ENCODE data around the gene TUBGCP6.

The TUBGCP6 gene

DNA sequence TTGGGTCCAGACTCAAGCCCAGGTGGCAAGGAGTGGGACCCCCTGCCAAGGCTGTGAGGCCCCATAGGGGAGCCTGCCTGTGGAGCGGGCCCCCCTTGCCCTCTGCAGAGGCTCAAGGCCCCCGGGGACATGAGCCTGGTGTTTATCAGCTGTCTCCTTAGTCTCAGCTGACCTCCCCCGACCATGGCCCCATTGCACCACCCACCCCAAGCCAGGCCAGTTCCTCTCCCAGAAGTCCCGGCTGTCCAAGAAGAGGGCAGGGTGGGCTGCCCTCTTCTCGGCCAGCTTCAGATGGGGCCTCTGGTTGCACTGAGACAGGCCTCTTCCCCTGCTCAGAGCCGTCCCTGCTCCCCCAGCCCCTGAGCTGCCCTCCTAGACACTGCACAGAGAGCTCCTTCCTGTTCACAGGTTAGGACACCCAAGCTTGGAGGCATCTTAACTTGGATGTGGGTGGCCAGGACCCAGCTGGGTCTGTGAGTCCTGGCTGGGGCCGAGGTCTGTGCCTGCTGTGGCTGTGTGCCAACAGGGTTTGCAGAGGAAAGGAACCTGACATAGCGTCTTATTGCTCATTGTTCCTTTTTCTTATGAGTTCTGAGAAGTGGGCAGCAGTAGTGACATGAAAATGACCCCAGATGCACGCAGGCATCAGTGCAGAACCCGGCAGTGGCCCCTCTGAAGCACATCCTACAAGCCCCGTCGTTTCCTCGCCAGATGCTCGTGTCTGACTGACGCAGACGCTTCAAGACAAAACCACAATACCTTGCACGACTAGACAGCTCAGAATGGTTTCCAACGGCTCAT is 53.7 kb downstream of the TUBGCP6 start:
- no peak for DNase-seq

DNA sequence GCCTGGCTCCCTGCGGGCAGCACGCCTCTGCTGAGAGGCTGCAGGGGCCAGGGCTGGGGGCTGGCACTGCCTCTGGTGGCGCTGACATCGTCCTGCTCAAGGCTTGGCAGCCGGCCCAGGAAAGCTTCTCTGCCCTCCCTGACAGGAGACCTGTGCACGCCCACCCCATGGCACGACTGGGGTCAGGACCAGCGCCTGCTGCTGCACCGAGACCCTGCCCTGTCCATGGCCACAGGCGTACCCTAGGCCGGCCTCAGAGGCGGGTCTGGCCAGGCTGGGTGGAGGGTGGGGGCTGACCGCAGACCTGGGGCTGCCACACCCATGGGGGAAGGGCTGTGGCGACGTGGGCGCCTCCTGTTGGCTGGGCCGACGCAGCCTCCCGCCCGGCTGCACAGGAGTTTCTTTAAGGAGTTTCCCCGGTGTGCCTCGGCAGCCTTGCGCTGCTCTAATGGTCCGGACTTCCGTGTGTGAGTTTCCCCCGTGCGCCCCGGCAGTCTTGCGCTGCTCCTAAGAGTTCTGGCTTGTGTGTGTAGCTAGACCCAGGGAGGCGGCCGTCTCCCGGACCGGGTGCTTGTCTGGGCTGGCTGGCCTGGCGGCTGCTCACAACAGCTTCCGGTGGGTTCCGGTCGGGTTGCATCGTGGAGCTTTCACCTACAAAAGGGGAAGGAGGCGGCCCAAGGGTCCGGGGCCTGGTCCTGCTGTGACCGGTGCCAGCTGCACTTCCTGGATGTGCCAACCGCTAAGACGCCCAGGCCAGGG is 54.5 kb downstream of the TUBGCP6 start:
- no peak for DNase-seq

DNA sequence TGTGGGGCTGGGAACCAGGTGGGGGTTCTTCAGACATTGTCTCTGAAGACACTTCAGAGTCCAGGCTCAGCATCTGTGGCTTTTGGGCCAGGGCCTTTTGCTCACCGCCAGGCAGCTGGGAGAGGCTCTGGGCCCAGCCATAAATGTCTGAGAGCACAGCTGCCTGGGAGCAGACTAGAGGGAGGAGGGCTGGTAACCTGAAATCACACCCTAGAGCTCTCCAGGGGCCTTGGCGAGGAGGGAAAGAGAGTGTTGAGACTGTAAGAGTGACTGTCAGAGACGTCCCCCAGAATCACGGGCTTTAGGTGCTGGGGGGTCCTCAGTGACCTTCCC is 55.0 kb downstream of the TUBGCP6 start:
- DNase-seq: no peak

- no peak for DNase-seq
These were observed 55.5 kb downstream of the TUBGCP6 start for GRCh38 chr22:50189184-50189848.

- no peak for DNase-seq
These were observed 56.5 kb downstream of the TUBGCP6 start for GRCh38 chr22:50188356-50188755.

DNA sequence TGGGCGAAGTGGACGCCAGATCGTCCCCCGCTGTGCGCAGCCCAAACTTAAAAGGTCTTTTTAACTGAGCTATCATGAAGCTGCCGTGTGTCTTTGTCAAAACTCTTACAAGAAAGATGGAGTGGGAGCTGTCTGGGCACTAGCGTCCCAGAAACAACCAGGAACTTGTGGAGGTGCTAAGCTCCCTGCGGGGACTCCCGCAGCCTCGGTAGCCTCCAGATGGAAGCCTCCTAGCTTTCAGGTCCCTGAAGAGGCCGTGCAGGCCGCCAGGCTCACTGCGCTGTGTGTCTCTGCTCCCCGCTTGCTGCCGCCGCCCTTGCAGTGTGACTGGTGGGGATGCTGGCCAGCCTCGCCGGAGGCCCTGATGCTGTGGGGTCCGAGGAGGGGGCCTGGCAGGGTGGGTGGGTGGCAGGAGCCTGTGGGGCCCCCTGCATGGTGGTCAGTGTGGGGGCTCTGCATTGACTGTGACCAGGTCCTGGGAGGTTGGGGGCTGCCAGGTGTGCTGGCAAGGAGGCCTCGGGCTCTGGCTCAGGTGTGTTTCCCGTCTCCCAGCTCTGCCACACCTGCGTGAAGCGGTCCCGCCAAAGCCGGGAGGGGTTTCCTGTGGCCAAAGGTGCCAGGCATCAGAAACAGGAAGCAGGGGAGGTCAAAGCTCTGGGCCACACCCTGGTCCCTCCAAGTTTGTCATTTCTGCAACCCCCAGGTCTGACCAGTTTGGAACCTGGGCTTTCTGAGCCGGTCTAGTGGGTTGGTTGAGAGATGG is 57.9 kb downstream of the TUBGCP6 start:
- no peak for DNase-seq

DNA sequence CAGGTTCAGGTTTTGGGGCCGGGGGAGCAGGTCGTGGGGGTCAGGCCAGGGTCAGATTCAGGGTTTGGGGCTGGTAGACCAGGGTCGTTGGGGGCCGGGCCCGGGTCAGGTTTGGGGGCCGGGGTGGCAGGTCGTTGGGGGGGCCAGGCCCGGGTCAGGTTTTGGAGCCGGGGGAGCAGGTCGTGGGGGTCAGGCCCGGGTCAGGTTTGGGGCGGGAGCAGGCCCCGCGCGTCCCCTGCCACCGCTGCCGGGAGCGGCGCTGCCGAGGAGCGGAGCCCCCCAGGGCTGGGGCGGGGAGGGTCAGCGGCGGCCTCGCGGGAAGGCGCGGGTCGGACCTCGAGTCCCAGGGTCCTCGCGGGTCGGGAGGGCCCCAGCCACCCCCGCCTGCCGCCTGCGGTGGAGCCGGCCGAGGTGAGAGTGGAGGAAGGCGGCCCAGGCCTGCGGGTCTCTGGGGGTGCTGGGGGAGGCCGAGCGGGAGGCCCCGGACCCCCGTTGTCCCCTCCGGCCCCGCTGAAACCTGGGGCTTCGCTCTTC is 58.6 kb downstream of the TUBGCP6 start:
- DNase-seq: no peak

GRCh38 chr22:50185375-50186087 is 59.3 kb downstream of the TUBGCP6 start, which contains the start of gene TRABD:
TSS of gene TRABD (plus strand) at chr22:50185913. CDS start at chr22:50193061, 7,148 bp downstream.
- no peak for DNase-seq

DNA sequence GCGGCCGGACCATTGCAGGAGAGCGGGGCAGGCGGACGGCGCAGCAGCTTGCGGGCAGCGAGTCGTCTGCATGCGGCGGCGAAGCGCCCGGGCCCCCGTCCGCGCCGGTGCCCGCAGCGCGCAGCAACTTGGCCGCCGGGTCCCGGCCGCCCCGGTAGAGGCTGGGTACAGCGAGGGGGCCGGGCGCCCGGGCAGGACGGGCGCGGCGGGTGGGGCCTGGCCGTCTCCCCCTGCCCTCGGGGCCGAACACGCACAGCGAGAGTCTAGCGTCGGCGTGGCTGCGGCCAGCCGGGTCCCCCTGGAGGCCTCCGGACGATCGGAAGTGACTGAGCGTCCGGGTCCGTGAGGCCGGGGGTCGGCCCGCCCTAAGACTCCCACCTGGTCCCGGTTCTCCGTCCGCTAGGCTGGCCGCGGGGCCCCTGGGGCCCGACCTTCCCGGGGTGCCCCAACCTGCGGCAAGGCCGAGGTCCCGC is 59.9 kb downstream of the TUBGCP6 start:
- no peak for DNase-seq

- DNase-seq: no peak
These were observed 60.6 kb downstream of the TUBGCP6 start for GRCh38 chr22:50184004-50184901.

- DNase-seq: no peak
These were observed 61.5 kb downstream of the TUBGCP6 start for GRCh38 chr22:50183141-50183971.

- no peak for DNase-seq
These were observed 62.4 kb downstream of the TUBGCP6 start for GRCh38 chr22:50182176-50183081.

GRCh38 chr22:50180727-50181521 is 63.9 kb downstream of the TUBGCP6 start:
- no peak for DNase-seq

GRCh38 chr22:50179937-50180726 is 64.7 kb downstream of the TUBGCP6 start:
- DNase-seq: no peak

DNA sequence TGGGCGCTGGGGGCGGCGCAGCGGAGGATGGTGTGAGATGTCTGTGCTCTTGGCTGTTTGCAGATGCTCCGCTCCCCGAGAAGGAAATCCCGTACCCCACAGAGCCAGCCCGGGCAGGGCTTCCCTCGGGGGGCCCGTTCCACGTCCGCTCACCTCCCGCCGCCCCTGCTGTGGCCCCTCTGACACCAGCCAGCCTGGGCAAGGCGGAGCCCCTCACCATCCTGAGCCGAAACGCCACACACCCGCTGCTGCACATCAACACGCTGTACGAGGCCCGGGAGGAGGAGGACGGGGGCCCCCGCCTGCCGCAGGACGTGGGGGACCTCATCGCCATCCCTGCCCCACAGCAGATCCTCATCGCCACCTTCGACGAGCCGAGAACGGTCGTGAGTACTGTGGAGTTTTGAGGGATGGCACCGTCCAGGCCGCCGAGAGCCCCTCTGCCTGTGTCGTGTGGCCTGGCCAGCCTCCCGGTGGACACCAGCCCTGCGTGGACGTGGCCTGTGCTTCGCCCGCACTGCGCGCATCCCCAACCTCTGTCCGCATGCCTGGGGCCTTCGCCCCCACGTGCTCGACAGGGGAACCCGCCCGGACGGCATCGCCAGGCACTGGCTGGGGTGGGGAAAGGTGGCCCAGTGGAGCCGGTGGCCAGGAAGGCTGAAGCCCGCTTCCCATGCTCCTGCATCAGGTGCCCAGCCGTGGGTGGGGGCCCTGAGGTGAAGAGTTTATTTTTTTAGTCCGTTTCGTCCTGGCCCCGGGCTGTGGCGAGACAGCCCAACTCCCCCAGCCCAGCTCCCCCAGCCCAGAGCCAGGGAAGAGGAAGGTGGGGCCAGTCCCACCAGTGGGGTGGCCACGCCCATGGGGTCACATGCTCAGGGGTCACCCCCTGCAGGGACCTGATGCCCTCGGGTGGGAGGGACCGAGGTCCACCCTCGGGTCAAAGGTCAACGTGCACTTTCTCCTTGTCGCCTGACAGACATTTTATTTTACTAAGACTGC is 65.7 kb downstream of the TUBGCP6 start:
- DNase-seq: no peak

DNA sequence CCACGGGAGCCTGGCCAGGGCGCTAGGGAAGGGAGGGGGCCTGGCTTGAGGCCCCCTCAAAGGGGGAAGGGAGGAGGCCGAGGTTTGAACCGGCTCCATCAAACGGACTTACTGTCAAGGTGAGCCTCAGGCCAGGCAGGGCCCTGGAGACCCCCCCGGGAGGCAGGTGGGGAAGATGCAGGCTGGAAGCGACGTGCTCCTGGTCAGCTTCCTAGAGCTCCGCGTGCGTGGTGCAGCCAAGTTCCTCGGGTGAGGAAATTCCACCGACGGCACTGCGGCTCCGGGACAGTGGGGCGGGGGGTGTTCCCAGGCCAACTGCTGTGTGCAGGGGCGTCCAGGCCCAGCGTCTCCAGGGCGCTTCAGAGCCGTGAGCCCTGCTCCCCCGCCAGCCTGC is 66.4 kb downstream of the TUBGCP6 start:
- DNase-seq: no peak
